Keratinocyte (primary cell): ENCODE data around the gene NMNAT2.

Source experiments
- EZH2 ChIP-seq: IDR thresholded peaks from one replicate; pipeline ENCODE4 v1.6.1; 2012; ENCODE audit warnings: inconsistent platforms, mild to moderate bottlenecking, low read length, moderate library complexity
- TF ChIP-seq, protein P1 (sequence below), 3 experiments: IDR thresholded peaks in 1 of 3; conservative IDR thresholded peaks in 1 of 3; optimal IDR thresholded peaks in 1 of 3; 2 replicates in 2 of 3; 3 replicates in 1 of 3; pipeline versions ENCODE3 to v1.5.1; 2011; ENCODE audit warnings: low read length in 3 of 3, mild to moderate bottlenecking in 3 of 3, moderate library complexity in 2 of 3, control low read depth in 1 of 3, inconsistent platforms in 1 of 3; ENCODE audit not compliant: insufficient read depth in 2 of 3; ENCODE audit errors: extremely low read depth in 1 of 3

DNA sequence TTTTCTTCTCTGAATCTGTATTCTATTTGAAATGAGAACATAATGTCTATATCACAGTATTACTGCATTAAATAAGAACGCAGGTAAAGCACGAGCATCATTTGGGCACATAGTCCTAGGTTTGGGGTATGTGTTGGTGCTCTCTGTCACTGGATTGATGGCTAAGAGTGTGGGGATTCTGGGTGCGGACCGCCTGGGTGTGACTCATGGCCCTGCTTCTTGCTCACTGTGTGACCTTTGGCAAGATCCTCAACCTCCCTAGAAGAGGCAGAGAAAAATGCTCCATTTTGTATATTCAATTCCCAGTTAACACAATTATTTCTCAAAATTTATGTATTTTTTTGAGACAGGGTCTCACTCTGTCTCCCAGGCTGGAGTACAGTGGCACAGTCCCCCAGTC, 132.4 kb downstream of the NMNAT2 start:
- TF ChIP-seq, protein P1, sequence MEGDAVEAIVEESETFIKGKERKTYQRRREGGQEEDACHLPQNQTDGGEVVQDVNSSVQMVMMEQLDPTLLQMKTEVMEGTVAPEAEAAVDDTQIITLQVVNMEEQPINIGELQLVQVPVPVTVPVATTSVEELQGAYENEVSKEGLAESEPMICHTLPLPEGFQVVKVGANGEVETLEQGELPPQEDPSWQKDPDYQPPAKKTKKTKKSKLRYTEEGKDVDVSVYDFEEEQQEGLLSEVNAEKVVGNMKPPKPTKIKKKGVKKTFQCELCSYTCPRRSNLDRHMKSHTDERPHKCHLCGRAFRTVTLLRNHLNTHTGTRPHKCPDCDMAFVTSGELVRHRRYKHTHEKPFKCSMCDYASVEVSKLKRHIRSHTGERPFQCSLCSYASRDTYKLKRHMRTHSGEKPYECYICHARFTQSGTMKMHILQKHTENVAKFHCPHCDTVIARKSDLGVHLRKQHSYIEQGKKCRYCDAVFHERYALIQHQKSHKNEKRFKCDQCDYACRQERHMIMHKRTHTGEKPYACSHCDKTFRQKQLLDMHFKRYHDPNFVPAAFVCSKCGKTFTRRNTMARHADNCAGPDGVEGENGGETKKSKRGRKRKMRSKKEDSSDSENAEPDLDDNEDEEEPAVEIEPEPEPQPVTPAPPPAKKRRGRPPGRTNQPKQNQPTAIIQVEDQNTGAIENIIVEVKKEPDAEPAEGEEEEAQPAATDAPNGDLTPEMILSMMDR (optimal IDR thresholded peaks at IDR 0.05 in 1 of 3, IDR thresholded peaks at IDR 0.05 in 1 of 3, conservative IDR thresholded peaks at IDR 0.05 in 1 of 3; ENCODE audit: extremely low read depth in 1 of 3, insufficient read depth in 2 of 3, low read length in 3 of 3): no peak
- no peak for TF ChIP-seq EZH2
